HG03442 (cell line): ENCODE data around the gene OLA1.
A peak's percentile ranks its signal among the peaks of the same experiment; 100 is the strongest.

ENCODE experiments used
- ATAC-seq: cut with Tn5 transposase; IDR thresholded peaks from one replicate; pipeline ENCODE4 v1.9.1; 2021; ENCODE audit warnings: mild to moderate bottlenecking, moderate library complexity; ENCODE audit not compliant: unreplicated experiment

OLA1 gene

GRCh38 chr2:174039551-174040416 lies 208.5 kb downstream of the OLA1 start:
- peak; percentile 86 for ATAC-seq

GRCh38 chr2:174038462-174038861 lies 209.9 kb downstream of the OLA1 start:
- no peak for ATAC-seq

GRCh38 chr2:174036825-174037224 lies 211.5 kb downstream of the OLA1 start:
- ATAC-seq, result no peak

GRCh38 chr2:174035981-174036742 lies 212.2 kb downstream of the OLA1 start:
- ATAC-seq, result no peak

GRCh38 chr2:174035117-174035635 lies 213.2 kb downstream of the OLA1 start:
- ATAC-seq, result no peak

- ATAC-seq, result no peak
Observed at GRCh38 chr2:174033163-174033550, 215.2 kb downstream of the OLA1 start.

- no peak for ATAC-seq
Observed at GRCh38 chr2:174031226-174031625, 217.1 kb downstream of the OLA1 start.

GRCh38 chr2:174028935-174029334 lies 219.4 kb downstream of the OLA1 start:
- ATAC-seq, result no peak

- no peak for ATAC-seq
Observed at GRCh38 chr2:174027956-174028355, 220.4 kb downstream of the OLA1 start.

GRCh38 chr2:174026122-174026845 lies 222.0 kb downstream of the OLA1 start:
- ATAC-seq, result no peak

GRCh38 chr2:174025271-174026121 lies 222.8 kb downstream of the OLA1 start:
- ATAC-seq, result no peak

- ATAC-seq, result no peak
Observed at GRCh38 chr2:174024524-174025270, 223.6 kb downstream of the OLA1 start.

GRCh38 chr2:174023591-174024523 lies 224.5 kb downstream of the OLA1 start:
- ATAC-seq, result no peak
